GM18505 (cell line): Measurements from ENCODE around the gene PLXDC2.

ENCODE experiments used
- ATAC-seq: cut with Tn5 transposase; IDR thresholded peaks from one replicate; pipeline ENCODE4 v1.9.1; 2021; ENCODE audit not compliant: unreplicated experiment
- POLR2A ChIP-seq: IDR thresholded peaks from 4 replicates; pipeline ENCODE4 v1.6.1; 2011; ENCODE audit warnings: borderline replicate concordance; ENCODE audit not compliant: insufficient read depth, insufficient read length; ENCODE audit errors: extremely low read depth

Gene PLXDC2

DNA sequence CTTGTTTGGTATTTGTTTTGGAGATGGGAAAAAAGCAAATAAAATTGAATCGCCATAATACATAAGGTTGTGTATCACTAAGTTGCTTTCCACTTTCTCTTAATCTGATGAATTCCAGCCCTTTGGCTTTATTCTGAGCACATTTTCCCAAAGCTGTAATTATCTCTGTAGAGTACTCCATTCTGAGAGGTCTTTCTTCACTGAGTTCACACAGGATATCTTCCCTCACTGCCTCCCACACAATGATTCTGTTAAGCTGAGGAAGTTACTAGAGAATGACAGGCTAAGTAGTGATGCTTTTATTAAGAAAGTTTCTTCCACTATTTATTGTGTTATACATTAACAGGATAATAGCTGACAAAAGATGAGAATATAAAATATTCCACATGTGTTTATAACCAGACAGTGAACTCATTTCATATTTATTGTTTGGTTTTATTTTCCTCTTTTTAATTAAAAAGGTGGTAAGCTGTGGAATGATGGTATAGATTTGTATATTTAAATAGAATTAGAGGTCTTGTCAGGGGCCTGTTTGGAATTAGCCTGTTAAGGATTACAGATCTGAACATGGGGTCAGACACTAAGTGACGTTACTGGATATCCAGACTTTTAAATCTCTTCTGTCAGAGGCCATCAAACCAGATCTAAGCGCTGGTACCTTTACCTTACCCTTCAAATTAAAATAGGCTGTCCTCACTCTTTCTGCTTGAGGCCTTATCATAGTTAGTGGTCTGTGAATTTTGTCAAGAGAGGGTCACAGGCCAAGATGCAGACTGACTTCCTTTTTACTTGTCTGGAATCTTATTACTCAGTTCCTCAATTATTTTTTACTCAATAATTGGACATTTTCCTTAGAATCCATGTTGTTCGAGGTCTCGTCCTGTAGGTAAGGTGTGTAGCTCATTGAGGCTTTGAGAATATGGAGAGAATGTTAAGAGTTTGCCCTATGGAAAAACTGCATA, 8.4 kb downstream of the PLXDC2 start:
- ATAC-seq = no peak
- TF ChIP-seq POLR2A = no peak

DNA sequence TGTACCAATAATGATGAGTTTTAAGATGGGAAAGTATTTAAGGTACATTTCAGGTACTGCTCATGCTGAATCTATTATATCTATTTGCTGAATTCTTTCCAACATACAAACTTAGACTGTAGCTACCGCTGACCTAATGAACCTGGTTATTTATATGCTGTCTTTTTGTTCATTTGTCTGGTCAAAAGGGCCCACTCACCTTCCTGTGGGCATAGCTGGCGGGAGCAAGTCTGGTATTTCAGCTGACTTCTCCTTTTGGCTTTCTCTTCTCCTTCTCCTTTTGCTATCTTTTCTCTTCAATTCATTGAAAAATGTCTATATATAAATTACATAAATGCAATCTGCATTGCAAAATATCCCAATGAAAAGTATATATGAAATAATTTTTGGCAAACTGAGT, 9.5 kb downstream of the PLXDC2 start:
- no peak for ATAC-seq
- TF ChIP-seq POLR2A = no peak

DNA sequence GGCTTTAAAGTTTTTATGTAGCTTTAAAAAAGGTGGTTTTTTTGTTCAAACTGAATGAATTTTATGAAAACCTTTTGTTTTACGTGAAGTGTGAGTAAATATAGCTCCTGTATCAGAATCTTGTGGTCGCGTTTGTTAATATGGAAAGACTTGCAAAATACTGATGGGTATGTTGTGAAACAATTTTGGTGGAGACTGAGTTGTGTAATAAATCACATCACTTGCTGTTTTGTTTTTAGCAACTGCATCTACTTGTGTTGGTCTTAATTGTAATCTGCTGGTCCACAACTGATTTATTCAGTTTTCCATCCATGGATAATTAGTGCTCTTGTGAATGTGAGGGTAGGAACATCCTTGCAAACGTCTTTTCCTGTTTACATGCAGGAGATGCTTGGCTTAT, 10.5 kb downstream of the PLXDC2 start:
- ATAC-seq = no peak
- TF ChIP-seq POLR2A = no peak

DNA sequence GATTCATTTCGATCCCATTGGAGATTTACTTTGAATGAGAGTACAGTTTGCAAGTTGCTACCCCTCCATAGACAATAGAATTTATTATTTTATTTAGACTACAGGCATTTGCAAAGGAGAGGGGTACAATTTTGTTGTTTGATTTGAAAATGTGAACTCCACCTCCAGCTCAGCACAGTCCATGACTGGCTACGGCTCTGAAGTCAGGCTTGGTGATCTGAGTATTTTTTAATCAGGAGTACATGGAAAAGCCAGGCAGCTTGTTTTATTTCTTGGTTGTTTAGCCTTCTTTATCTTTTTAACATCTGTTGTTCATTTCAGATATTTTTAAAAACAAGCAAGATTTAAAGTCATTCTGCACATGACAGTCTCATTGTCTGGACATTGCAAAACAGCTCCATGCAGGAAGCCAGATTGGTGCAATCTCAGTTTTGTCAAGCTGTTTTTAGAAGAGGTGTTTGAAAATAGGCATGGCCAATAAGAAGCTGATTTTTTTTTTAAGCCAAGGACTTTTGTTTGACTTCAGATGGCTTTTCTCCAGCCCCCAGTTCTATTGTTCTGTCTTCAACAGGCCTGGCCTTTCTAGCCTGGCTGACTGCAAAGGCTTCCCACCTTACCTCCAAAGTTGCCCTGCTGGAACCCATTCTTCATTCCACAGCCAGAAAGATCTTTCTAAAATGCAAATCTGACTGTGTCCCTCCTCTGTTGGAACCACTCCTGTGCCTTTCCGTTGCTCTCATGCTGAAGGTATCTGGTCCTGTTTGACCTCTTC, 12.2 kb downstream of the PLXDC2 start:
- ATAC-seq = no peak
- no peak for TF ChIP-seq POLR2A

DNA sequence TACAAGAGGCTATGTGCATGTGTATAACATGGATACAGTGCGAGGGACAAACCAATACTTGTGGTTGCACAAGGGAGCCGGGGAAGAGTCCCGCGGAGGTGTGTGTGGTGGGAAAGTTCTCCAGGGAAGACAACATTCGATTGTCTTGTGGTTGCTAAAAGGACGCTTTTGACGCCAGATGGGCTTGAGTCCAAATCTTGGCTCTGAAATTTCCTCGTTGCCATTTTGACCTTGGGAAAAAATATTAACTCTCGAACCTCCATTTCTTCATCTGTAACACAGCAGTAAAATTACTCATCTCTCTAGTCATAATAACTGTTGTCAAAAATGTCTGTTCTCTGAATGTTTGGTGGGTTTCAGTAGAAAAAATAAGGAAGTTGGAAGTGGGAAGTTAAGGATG, 16.5 kb downstream of the PLXDC2 start:
- no peak for ATAC-seq
- no peak for TF ChIP-seq POLR2A

DNA sequence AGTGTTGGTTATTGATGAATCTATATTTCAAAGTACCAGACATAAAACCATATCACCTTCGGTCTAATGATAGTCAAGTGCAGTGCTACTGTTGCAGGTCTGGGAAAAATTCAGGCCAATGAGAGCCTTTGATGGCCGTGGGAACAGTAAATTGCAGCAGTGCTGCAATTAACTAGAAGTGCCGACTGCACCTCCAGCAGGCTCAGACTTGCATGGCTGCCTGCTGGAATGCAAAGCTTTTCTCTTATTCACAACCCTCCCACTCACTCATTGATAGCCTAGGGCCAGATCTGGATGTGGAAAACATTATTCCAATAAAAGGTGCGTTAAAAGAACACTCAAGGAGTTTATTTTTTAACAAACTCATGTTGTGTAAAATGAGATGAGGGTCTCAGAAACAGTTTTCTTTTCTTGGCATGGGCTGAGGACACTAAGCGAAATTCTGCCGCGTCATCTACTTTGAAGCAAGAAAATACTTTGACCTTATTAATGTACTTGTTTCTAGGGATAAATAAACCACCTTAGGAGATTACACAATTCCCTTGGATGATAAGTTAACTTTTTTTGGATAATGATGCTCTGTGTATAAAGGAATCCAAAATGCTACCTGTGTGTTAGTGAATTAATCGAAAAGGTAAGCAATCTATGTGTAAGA, 17.1 kb downstream of the PLXDC2 start:
- ATAC-seq = no peak
- TF ChIP-seq POLR2A = no peak

DNA sequence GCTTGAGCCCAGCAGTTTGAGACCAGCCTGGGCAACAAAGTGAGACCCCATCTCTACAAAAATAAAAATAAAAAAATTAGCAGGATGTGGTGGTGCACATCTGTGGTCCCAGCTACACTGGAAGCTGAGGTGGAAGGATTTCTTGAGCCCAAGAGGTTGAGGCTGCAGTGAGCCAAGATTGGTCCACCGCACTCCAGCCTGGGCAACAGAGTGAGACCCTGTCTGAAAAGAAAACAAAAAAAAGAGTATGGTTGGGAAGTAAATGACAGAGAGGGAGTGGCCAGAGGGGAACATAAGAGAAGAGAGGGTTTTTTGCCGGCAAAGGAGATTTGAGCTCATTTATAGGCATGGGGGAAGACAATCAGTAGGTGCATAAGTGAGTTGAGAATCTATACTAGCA, 19.7 kb downstream of the PLXDC2 start:
- no peak for ATAC-seq
- no peak for TF ChIP-seq POLR2A

DNA sequence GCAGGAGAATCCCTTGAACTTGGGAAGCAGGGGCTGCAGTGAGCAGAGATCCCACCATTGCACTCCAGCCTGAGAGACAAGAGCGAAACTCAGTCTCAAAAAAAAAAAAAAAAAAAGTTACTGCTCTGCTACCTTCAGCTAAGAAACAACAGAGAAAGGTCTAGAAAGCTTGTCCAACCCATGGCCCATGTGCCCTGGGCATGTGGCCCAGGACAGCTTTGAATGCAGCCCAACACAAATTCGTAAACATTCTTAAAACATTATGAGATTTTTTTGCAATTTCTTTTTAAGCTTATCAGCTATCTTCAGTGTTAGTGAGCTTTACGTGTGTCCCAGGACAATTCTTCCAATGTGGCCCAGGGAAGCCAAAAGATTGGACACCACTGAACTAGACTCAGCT, 22.9 kb downstream of the PLXDC2 start:
- no peak for TF ChIP-seq POLR2A
- ATAC-seq = no peak

DNA sequence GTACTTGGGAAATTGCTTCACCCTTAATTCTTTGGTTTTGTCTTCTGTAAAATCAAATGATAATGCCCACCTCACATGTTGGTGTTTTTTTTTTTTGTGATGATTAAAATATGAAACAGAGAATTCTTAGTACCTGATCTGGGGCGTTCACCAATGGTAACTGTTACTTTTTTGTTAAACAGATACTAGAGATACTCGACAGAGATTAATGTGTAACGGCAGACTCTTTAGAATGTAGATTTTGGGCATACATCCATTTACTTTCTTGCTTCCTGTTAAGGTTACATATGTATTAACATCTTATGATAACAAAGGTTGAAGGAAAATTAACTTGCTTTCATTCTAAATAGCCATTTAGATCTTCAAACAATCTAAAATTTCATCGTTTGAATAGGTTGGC, 23.3 kb downstream of the PLXDC2 start:
- no peak for TF ChIP-seq POLR2A
- ATAC-seq = no peak

DNA sequence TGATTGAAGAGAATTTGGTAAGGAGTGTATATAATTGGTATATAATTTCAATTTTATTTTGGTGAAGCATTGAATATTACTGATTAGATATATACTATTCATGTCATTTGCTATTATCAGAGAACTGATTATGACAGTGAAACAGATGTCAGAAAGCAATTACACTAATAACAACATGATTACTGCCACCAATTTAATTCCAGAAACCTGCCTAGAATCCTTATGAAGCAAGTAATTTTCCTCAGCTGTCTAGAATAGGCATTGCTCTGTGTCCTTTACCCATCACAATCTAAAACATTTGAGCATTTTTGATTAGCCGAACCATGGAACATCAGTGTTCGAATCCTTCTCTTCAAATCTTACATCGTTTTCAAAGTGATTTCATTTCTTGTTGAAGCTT, 24.5 kb downstream of the PLXDC2 start:
- no peak for TF ChIP-seq POLR2A
- ATAC-seq = no peak

DNA sequence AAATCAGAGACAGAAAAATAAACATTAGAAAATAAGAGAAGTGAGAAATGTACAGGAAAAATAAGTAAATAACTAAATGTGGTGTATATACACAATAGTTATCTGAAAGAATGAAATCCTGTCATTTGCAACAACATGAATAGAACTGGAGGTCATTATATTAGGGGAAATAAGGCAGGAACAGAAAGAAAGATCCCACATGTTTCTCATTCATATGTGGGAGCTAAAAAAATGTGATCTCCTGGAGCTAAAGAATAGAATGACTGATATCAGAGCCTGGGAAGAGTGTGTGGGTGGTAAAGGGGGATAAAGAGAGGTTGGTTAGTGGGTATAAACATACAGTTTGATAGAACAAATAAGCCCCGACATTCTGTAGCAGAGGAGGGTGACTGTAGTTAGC, 27.3 kb downstream of the PLXDC2 start:
- ATAC-seq = no peak
- no peak for TF ChIP-seq POLR2A

DNA sequence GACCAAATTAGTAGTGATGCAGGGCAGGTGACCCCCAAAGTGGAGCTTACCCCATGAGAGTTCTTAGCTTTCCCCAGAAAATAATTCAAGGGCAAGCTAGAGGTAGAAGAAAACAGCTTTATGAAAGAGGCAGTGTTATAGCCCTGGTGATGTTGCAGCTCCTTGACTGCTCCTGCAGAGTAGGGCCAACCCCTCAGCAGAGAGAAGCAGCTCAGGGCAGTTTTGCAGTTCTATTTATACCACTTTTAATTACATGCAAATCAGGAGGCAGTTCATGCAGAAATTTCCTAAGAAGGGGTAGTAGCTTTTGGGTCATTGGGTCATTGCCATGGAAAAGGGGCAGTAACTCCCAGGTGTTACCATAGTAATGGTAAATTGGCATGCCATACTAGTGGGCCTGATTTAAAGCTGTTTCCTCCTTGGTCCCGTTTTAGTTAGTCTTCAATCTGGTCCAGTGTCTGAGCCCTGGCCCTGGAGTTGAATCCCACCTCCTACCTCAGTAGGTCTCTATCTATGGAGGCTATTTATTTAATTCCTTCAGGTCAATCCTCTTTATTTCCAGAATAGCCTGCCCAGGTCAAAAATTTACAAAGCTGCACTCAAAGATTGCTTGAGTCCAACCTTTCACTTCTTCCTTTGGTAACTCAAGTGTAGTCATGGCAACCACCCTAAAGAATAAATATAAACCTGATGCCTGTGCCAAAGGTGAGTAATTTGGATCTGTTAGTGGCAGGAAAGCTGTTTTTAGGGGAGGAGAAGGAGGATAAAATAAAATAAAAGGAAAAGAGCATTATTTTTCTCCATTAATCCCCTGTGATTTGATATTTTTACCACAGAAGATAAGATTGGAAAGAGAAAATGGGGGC, 29.5 kb downstream of the PLXDC2 start:
- TF ChIP-seq POLR2A = no peak
- ATAC-seq = no peak
